SK-N-SH treated with all-trans-retinoic acid at 6 μM for 48 hours (cell line): Measurements from ENCODE around the gene ADAM33.

Experiments used
- ATAC-seq: fragments of 200-7000 bp; cut with Tn5 transposase; 3 replicates; pipeline ENCODE4 v1.9.1; 2020; ENCODE audit warnings: mild to moderate bottlenecking, moderate library complexity
- BACH2 ChIP-seq: fragments of 250-450 bp; sonication (Bioruptor Pico); IDR thresholded peaks from 2 replicates; pipeline ENCODE4 v1.9.0; 2021; ENCODE audit warnings: mild to moderate bottlenecking, borderline replicate concordance
- CREB5 ChIP-seq: fragments of 250-450 bp; sonication (Bioruptor Pico); IDR thresholded peaks from 2 replicates; pipeline ENCODE4 v1.5.1; 2020; ENCODE audit warnings: low read depth, mild to moderate bottlenecking, moderate library complexity
- GLIS3 ChIP-seq: fragments of 250-450 bp; sonication (Bioruptor Pico); IDR thresholded peaks from 2 replicates; pipeline ENCODE4 v1.5.0; 2020; ENCODE audit warnings: mild to moderate bottlenecking, moderate library complexity
- OSR1 ChIP-seq: fragments of 250-450 bp; sonication (Bioruptor Pico); IDR thresholded peaks from 2 replicates; pipeline ENCODE4 v1.8.0; 2022; ENCODE audit warnings: moderate library complexity, mild to moderate bottlenecking, inconsistent platforms
- PPARA ChIP-seq: fragments of 250-450 bp; sonication (Bioruptor Pico); IDR thresholded peaks from 2 replicates; pipeline ENCODE4 v1.5.0; 2020; ENCODE audit warnings: mild to moderate bottlenecking, borderline replicate concordance
- SNAI2 ChIP-seq: fragments of 250-450 bp; sonication (Bioruptor Pico); IDR thresholded peaks from 2 replicates; pipeline ENCODE4 v1.5.0; 2020; ENCODE audit warnings: mild to moderate bottlenecking, moderate library complexity
- TOX ChIP-seq: fragments of 250-450 bp; sonication (Bioruptor Pico); IDR thresholded peaks from 2 replicates; pipeline ENCODE4 v1.8.0; 2021; ENCODE audit warnings: mild to moderate bottlenecking, moderate library complexity, borderline replicate concordance
- ZC3H10 ChIP-seq: fragments of 250-450 bp; sonication (Bioruptor Pico); IDR thresholded peaks from 2 replicates; pipeline ENCODE4 v1.5.1; 2021; ENCODE audit warnings: mild to moderate bottlenecking, moderate library complexity
- ZFP3 ChIP-seq: fragments of 250-450 bp; sonication (Bioruptor Pico); IDR thresholded peaks from 2 replicates; pipeline ENCODE4 v1.5.0; 2020; ENCODE audit warnings: mild to moderate bottlenecking, moderate library complexity
- ZFP30 ChIP-seq: fragments of 450-650 bp; formaldehyde crosslinking; IDR thresholded peaks from 2 replicates; pipeline ENCODE4 v1.5.0; 2022; ENCODE audit warnings: mild to moderate bottlenecking, moderate library complexity
- ZNF565 ChIP-seq: fragments of 450-650 bp; formaldehyde crosslinking; conservative IDR thresholded peaks from 2 replicates; pipeline ENCODE4 v1.5.0; 2020; ENCODE audit warnings: low read depth, mild to moderate bottlenecking, moderate library complexity
- ZNF8 ChIP-seq: fragments of 450-650 bp; formaldehyde crosslinking; IDR thresholded peaks from 2 replicates; pipeline ENCODE4 v1.5.0; 2020; ENCODE audit warnings: mild to moderate bottlenecking, moderate library complexity
- TF ChIP-seq, protein P1 (sequence below): fragments of 250-450 bp; sonication (Bioruptor Pico); IDR thresholded peaks from 2 replicates; pipeline ENCODE4 v1.5.0; 2020; ENCODE audit warnings: mild to moderate bottlenecking, moderate library complexity
- TF ChIP-seq, protein P2 (sequence below): fragments of 250-450 bp; sonication (Bioruptor Pico); IDR thresholded peaks from 2 replicates; pipeline ENCODE4 v1.8.0; 2021; ENCODE audit warnings: low read depth, mild to moderate bottlenecking, moderate library complexity, borderline replicate concordance

ADAM33 gene

DNA sequence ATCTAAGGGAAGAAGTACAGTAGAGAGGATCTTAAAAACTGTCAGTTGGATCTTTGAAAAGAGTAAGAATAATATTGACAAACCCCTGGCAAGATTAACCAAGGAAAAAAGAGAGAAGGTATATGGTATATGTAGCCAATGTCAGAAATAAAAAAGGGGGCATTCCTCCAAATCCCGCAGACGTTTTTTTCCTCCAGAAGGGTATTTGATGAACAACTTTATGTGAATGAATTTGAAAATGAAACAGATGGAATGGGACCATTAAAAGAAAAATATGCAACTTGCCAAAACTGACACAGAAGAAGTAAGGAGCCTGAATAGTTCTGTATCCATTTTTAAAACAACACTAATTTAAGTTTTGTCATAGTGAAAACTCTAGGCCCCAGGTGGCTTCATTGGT is 54.3 kb downstream of the ADAM33 start:
- no peak for TF ChIP-seq GLIS3 (CRISPR knock-in tag)
- no peak for ATAC-seq

- ATAC-seq: no peak
- TF ChIP-seq CREB5 (CRISPR knock-in tag) (no peak), ZNF8 (CRISPR knock-in tag) (no peak), ZC3H10 (no peak), ZFP3 (CRISPR knock-in tag) (no peak), GLIS3 (CRISPR knock-in tag) (no peak), SNAI2 (no peak), ZFP30 (CRISPR knock-in tag) (no peak), PPARA (CRISPR knock-in tag) (no peak), OSR1 (no peak), TOX (CRISPR knock-in tag) (no peak), ZNF565 (CRISPR knock-in tag) (no peak)
- TF ChIP-seq, protein P1, sequence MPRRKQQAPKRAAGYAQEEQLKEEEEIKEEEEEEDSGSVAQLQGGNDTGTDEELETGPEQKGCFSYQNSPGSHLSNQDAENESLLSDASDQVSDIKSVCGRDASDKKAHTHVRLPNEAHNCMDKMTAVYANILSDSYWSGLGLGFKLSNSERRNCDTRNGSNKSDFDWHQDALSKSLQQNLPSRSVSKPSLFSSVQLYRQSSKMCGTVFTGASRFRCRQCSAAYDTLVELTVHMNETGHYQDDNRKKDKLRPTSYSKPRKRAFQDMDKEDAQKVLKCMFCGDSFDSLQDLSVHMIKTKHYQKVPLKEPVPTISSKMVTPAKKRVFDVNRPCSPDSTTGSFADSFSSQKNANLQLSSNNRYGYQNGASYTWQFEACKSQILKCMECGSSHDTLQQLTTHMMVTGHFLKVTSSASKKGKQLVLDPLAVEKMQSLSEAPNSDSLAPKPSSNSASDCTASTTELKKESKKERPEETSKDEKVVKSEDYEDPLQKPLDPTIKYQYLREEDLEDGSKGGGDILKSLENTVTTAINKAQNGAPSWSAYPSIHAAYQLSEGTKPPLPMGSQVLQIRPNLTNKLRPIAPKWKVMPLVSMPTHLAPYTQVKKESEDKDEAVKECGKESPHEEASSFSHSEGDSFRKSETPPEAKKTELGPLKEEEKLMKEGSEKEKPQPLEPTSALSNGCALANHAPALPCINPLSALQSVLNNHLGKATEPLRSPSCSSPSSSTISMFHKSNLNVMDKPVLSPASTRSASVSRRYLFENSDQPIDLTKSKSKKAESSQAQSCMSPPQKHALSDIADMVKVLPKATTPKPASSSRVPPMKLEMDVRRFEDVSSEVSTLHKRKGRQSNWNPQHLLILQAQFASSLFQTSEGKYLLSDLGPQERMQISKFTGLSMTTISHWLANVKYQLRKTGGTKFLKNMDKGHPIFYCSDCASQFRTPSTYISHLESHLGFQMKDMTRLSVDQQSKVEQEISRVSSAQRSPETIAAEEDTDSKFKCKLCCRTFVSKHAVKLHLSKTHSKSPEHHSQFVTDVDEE: no peak
- TF ChIP-seq, protein P2, sequence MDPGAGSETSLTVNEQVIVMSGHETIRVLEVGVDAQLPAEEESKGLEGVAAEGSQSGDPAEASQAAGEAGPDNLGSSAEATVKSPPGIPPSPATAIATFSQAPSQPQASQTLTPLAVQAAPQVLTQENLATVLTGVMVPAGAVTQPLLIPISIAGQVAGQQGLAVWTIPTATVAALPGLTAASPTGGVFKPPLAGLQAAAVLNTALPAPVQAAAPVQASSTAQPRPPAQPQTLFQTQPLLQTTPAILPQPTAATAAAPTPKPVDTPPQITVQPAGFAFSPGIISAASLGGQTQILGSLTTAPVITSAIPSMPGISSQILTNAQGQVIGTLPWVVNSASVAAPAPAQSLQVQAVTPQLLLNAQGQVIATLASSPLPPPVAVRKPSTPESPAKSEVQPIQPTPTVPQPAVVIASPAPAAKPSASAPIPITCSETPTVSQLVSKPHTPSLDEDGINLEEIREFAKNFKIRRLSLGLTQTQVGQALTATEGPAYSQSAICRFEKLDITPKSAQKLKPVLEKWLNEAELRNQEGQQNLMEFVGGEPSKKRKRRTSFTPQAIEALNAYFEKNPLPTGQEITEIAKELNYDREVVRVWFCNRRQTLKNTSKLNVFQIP (CRISPR knock-in tag): no peak
Observed at GRCh38 chr20:3622406-3622805, 59.4 kb downstream of the ADAM33 start.

DNA sequence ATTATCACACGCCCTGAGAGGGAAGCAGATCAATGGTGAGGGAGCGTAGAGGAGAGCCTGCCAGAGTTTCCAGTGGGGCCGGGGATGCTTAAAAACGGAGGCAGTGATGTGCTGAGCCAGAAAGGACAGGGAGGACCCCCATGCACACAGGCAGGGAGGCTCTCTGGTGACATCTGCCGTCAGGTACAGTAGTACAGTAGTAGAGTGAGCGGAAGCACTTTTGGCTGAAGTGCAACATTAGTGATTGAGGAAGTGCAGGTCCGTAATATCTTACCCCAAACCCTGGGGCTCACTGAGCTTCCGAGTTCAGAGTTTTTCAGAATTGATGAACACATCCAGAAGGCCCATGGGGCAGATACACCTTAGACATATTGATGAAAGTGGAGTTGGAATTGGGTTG is 60.7 kb downstream of the ADAM33 start:
- ATAC-seq: no peak
- TF ChIP-seq BACH2 (CRISPR knock-in tag) (no peak), ZC3H10 (no peak)
